Esophagus muscularis mucosa (tissue), 4 donors: ENCODE data around the gene DUSP12.

Experiments
- CTCF ChIP-seq, 3 experiments: fragments of 200-600 bp in 2 of 3; fragments of 450-650 bp in 1 of 3; sonication (generic) in 2 of 3; IDR thresholded peaks; one replicate each; pipeline ENCODE4 v1.5.1; 2017 to 2019; ENCODE audit warnings: antibody characterized with exemption in 3 of 3, mild to moderate bottlenecking in 2 of 3, moderate library complexity in 1 of 3
- EP300 ChIP-seq: sonication (generic); formaldehyde crosslinking; IDR thresholded peaks from one replicate; pipeline ENCODE4 v1.6.1; 2017; ENCODE audit warnings: antibody characterized with exemption
- POLR2A ChIP-seq: fragments of 450-650 bp; IDR thresholded peaks from one replicate; pipeline ENCODE4 v1.6.1; 2017; ENCODE audit warnings: antibody characterized with exemption, moderate library complexity, mild to moderate bottlenecking, low read depth
- POLR2AphosphoS5 ChIP-seq, 2 donors: sonication (generic); formaldehyde crosslinking; IDR thresholded peaks; one replicate each; pipeline ENCODE4 v1.6.1; 2017; ENCODE audit warnings: antibody characterized with exemption in 2 of 2

GRCh38 chr1:161727256-161727924 lies 22.2 kb upstream of the DUSP12 start:
- no peak for TF ChIP-seq CTCF (IDR thresholded peaks at IDR 0.05)
- no peak for TF ChIP-seq POLR2AphosphoS5 (IDR thresholded peaks at IDR 0.05)
- TF ChIP-seq POLR2A: no peak
- no peak for TF ChIP-seq EP300
